ENCODE results near the gene SLC17A2.

Gene SLC17A2

GRCh38 chr6:25918083-25918683 is 12.3 kb downstream of the SLC17A2 start:
- DNase-seq: no peak

GRCh38 chr6:25916789-25917490 is 13.6 kb downstream of the SLC17A2 start:
- no peak for DNase-seq

- DNase-seq: no peak
These were observed 14.2 kb downstream of the SLC17A2 start for GRCh38 chr6:25916330-25916729.

- no peak for DNase-seq
These were observed 16.8 kb downstream of the SLC17A2 start for GRCh38 chr6:25913741-25914140.

GRCh38 chr6:25911351-25911750 is 19.1 kb downstream of the SLC17A2 start:
- DNase-seq: no peak

- no peak for DNase-seq
These were observed 22.9 kb downstream of the SLC17A2 start for GRCh38 chr6:25907475-25908014.

- no peak for DNase-seq
These were observed 26.9 kb downstream of the SLC17A2 start for GRCh38 chr6:25903467-25904099.

- DNase-seq: no peak
These were observed 28.4 kb downstream of the SLC17A2 start for GRCh38 chr6:25902071-25902470.

- no peak for DNase-seq
These were observed 29.6 kb downstream of the SLC17A2 start for GRCh38 chr6:25900843-25901242.

- DNase-seq: no peak
These were observed 30.7 kb downstream of the SLC17A2 start for GRCh38 chr6:25899580-25900408.

- DNase-seq: no peak
These were observed 31.4 kb downstream of the SLC17A2 start for GRCh38 chr6:25899123-25899522.

GRCh38 chr6:25898289-25898977 is 32.1 kb downstream of the SLC17A2 start:
- DNase-seq: no peak

- no peak for DNase-seq
These were observed 34.2 kb downstream of the SLC17A2 start for GRCh38 chr6:25896252-25896651.

- no peak for DNase-seq
These were observed 34.7 kb downstream of the SLC17A2 start for GRCh38 chr6:25895771-25896170.

- DNase-seq: no peak
These were observed 36.7 kb downstream of the SLC17A2 start for GRCh38 chr6:25893778-25894177.

GRCh38 chr6:25892877-25893276 is 37.6 kb downstream of the SLC17A2 start:
- DNase-seq: no peak

GRCh38 chr6:25889877-25890853 is 40.3 kb downstream of the SLC17A2 start:
- DNase-seq: no peak

GRCh38 chr6:25888626-25889025 is 41.9 kb downstream of the SLC17A2 start:
- no peak for DNase-seq

- no peak for DNase-seq
These were observed 44.4 kb downstream of the SLC17A2 start for GRCh38 chr6:25886066-25886465.

- DNase-seq: no peak
These were observed 46.5 kb downstream of the SLC17A2 start for GRCh38 chr6:25883991-25884390.

GRCh38 chr6:25883536-25883935 is 47.0 kb downstream of the SLC17A2 start:
- DNase-seq: no peak

Data from activated naive CD4-positive, alpha-beta T cell (primary cell).